ENCODE measurements around the gene ACAT2. TPM values are rescaled to one million over a fixed set of nuclear protein-coding genes. Genes with fewer than 3 reads are reported as not detected.
A peak's percentile ranks its signal among the peaks of the same experiment; 100 is the strongest.
"Not testable (repeated sequence)": the region's sequence is repeated elsewhere in the genome, so short reads cannot be mapped to it uniquely, and the experiment has no call there.

The ACAT2 gene
- total RNA-seq, 1 donor from 2014 or later, result 4.1 TPM

GRCh38 chr6:159790956-159791598 lies 29.2 kb downstream of the ACAT2 start:
- intact Hi-C loops (cut with DNase I), result loop anchor here (2.0 kb wide), 1 partner anchor 98 kb away; the partner anchor contains the start of gene SOD2
- ATAC-seq (ENCODE audit: poor library complexity) (no peak), DNase-seq (peak; percentile 48)

- intact Hi-C loops (cut with DNase I); ATAC-seq (ENCODE audit: poor library complexity); DNase-seq: not testable (repeated sequence)
Measured at GRCh38 chr6:159794976-159795375, 33.1 kb downstream of the ACAT2 start.

DNA sequence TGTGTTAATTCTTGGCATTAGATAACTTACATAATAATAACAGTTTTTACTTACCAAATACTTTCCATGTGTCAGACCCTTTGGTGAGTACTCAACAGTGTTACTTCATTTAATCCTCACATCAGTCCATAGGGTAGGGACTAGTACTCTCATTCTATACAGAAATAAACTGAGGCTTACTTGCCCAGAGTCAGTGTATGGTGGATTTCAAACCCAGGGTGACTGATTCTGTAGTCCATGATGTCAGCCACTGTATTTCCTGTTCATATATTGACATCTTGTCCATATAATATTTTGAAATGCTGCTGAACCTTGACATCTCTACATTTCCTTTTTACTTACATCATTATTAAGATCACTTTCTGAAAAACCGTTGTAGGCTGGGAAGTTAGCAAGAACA lies 35.7 kb downstream of the ACAT2 start:
- DNase-seq (no peak), ATAC-seq (ENCODE audit: poor library complexity) (no peak)
- intact Hi-C loops (cut with DNase I), result no loop called here

DNA sequence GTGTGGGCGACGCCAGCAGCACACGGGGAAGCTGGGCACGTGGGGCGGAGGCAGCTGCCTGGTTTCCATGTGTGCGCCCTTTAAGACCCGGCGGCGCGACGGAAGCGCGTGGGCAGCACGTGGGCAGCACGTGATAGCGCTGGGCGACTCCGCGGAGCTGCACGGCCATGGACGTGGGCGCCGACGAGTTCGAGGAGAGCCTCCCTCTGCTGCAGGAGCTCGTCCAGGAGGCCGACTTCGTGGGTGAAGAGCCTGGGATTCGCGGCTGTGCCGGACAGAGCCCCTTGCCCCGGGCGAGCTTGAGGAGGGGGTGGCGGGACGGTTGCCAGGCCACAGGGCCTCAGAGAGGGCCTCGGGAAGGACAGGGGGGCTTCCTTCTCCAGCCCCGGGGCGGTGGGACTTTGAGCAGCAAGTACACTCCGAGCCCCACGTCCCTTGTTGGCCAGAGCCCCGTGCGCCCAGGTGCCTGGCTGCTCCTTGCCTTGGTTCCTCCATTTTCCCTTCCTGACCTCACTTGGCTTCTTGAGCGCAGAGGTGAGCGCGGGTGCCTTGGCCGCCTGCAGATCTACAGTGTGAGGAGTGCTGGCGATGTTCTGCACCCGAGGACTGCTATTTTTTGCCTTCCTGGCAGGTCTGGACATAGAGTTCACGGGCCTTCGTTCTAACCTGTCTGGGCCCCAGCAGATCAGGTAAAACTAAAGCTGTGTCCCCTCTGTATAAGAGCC lies 38.5 kb downstream of the ACAT2 start, which contains the start of gene PNLDC1:
Gene PNLDC1, plus strand, starts transcription at position 136 of the 725 bp plus-strand sequence. Its CDS starts 32 bp downstream, at position 168.
- no peak for DNase-seq
- intact Hi-C loops (cut with DNase I), result no loop called here
- ATAC-seq (ENCODE audit: poor library complexity), result no peak

- ATAC-seq (ENCODE audit: poor library complexity) (no peak), DNase-seq (no peak)
- intact Hi-C loops (cut with DNase I), result no loop called here
Measured at GRCh38 chr6:159801935-159802334, 40.1 kb downstream of the ACAT2 start.

DNA sequence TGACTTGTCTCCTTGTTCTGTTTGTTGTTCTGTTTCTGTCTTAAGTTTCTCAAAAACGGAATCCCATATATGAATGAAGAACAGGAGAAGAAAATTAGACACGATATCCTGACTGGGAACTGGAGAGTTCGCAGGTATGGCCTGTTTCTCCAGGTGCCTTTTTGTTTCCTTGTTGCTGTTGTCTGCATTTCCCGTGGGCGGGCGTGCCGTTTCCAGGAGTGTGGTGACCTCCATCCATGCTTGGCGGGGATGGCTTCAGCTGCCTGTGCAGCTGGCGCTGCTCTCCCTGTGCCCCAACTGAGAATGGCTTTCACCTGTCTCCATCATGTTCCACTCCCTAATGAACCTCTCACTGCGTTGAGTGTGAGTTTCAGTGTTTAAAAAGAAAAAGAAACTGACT lies 42.7 kb downstream of the ACAT2 start:
- DNase-seq (no peak), ATAC-seq (ENCODE audit: poor library complexity) (no peak)
- intact Hi-C loops (cut with DNase I), result no loop called here

- intact Hi-C loops (cut with DNase I), result no loop called here
- no peak for DNase-seq
- ATAC-seq (ENCODE audit: poor library complexity), result no peak
Measured at GRCh38 chr6:159805440-159806020, 43.7 kb downstream of the ACAT2 start.

DNA sequence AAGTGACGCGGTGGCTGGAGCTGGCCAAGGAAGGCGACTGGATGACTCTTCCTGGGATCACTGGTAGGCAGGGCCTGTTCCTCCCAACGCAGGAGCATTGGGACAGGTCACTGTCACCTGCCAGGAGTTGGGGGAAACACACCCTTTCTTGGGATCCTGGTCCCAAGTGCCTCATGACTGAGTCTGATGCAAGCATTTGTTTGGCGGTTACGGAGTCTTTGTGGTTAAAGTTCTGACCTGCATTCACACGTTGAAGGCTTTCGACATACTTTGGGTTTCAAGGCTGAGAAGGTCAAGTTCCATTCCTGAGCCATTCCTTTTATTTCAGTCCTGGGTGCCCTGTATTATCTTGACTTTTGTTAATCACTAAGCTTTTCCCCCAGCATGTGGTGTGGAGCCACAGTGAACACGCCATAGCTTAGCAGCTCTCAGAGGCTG lies 44.2 kb downstream of the ACAT2 start:
- no peak for ATAC-seq (ENCODE audit: poor library complexity)
- no peak for DNase-seq
- intact Hi-C loops (cut with DNase I), result no loop called here

- DNase-seq (no peak), ATAC-seq (ENCODE audit: poor library complexity) (no peak)
- intact Hi-C loops (cut with DNase I), result no loop called here
Measured at GRCh38 chr6:159807150-159807858, 45.5 kb downstream of the ACAT2 start.

- ATAC-seq (ENCODE audit: poor library complexity), result no peak
- intact Hi-C loops (cut with DNase I), result no loop called here
- no peak for DNase-seq
Measured at GRCh38 chr6:159808647-159809046, 46.8 kb downstream of the ACAT2 start.

GRCh38 chr6:159809149-159809548 lies 47.3 kb downstream of the ACAT2 start:
- no peak for ATAC-seq (ENCODE audit: poor library complexity)
- DNase-seq, result no peak
- intact Hi-C loops (cut with DNase I), result no loop called here

GRCh38 chr6:159813781-159814180 lies 51.9 kb downstream of the ACAT2 start:
- intact Hi-C loops (cut with DNase I), result no loop called here
- DNase-seq (no peak), ATAC-seq (ENCODE audit: poor library complexity) (no peak)

DNA sequence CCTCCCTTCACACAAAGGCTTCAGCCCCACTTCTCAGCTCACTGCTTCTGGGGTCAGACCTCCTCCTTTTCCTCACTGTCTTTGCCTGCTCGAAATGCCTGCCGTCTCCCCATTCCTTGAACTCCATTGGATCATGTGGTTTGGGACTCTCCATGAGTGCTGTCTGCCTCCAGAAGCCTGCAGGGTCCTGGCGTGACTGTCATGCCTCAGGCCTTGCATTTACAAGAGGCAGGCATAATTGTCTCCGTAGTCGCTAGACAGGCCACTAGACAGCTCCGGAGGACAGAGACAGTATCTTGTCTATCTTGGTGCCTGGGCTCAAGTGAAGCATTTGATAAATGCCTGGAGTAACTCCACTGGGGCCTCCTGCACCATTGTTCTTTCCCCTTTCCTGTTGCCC lies 53.6 kb downstream of the ACAT2 start:
- ATAC-seq (ENCODE audit: poor library complexity) (no peak), DNase-seq (no peak)
- intact Hi-C loops (cut with DNase I), result no loop called here

- DNase-seq; intact Hi-C loops (cut with DNase I); ATAC-seq (ENCODE audit: poor library complexity): not testable (repeated sequence)
Measured at GRCh38 chr6:159816775-159817174, 54.9 kb downstream of the ACAT2 start.

GRCh38 chr6:159817951-159818739 lies 56.3 kb downstream of the ACAT2 start:
- ATAC-seq (ENCODE audit: poor library complexity), result no peak
- no peak for DNase-seq
- intact Hi-C loops (cut with DNase I), result no loop called here

DNA sequence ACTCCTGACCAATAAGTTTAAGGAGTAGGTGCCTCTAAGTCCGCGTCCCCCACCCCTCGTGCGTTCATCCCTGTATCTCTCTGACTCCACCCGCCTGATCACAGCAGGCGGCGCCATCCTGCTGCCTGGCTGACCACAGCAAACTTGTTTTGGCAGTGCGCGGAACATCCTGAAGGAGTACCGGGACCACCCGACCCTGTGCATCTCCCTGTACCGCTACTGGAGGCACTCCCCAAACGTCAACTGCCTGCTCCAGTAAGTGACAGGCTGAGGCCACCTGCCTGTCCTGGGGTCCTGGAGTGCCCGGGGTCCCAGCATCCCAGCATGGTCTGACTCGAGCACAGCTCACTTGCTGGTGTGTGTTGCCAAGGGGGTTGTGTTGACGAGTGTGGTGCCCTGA lies 57.3 kb downstream of the ACAT2 start:
- DNase-seq (no peak), ATAC-seq (ENCODE audit: poor library complexity) (no peak)
- intact Hi-C loops (cut with DNase I), result no loop called here

- ATAC-seq (ENCODE audit: poor library complexity), result no peak
- intact Hi-C loops (cut with DNase I), result no loop called here
- DNase-seq, result no peak
Measured at GRCh38 chr6:159819932-159820640, 58.2 kb downstream of the ACAT2 start.

GRCh38 chr6:159821122-159821521 lies 59.3 kb downstream of the ACAT2 start:
- DNase-seq (no peak), ATAC-seq (ENCODE audit: poor library complexity) (no peak)
- intact Hi-C loops (cut with DNase I), result no loop called here

Measured in Right ventricle myocardium superior (tissue), 1 donor.